ENCODE results near the gene EPB41L5. TPM values are rescaled to one million over a fixed set of nuclear protein-coding genes. Genes with fewer than 3 reads are reported as not detected.
"Not testable (repeated sequence)": the region's sequence is repeated elsewhere in the genome, so short reads cannot be mapped to it uniquely, and the experiment has no call there.

The EPB41L5 gene
- total RNA-seq, 2 experiments from 2014 or later: 5.6 to 14.1 TPM

GRCh38 chr2:120118471-120118870 is 105.6 kb downstream of the EPB41L5 start:
- Histone ChIP-seq H2AFZ (ENCODE audit: low read length) (no peak overlapping the region), H3K9me2 (ENCODE audit: insufficient read depth, low read length) (no peaks in the 10 kb centered on the region), H3K9me3 (ENCODE audit: low read length) (no peaks in the 10 kb centered on the region), H4K20me1 (ENCODE audit: insufficient read depth, low read length) (no peaks in the 10 kb centered on the region), H3K4me3 (ENCODE audit: low read depth, low read length, poor library complexity, severe bottlenecking) (no peak overlapping the region), H3K4me1 (ENCODE audit: insufficient read depth, low read length, poor library complexity, severe bottlenecking) (no peaks in the 10 kb centered on the region), H3K36me3 (ENCODE audit: insufficient read depth, low read length) (no peaks in the 10 kb centered on the region), H3K79me2 (ENCODE audit: insufficient read depth, low read depth, low read length) (no peaks in the 10 kb centered on the region), H3K4me2 (ENCODE audit: low read length) (no peak overlapping the region), H3K27ac (ENCODE audit: low read depth, low read length, poor library complexity, severe bottlenecking) (no peak overlapping the region)
- POLR2A ChIA-PET: interaction anchor here (0.6 kb wide), 1 partner anchor 297 kb away, joined by 3 read pairs; no protein-coding TSS in a partner anchor
- no peak for TF ChIP-seq CTCF (conservative IDR thresholded peaks at IDR 0.05; ENCODE audit: low read length)
- intact Hi-C loops (cut with micrococcal nuclease; ENCODE audit: unreplicated experiment): no loop called here
- no peak for DNase-seq (ENCODE audit: low spot score)
- CTCF ChIA-PET (ENCODE audit: unreplicated experiment): no interaction called here
- BruUV-seq (replicated peaks): no TSS peak

- H3K9me2 ChIP-seq (ENCODE audit: insufficient read depth, low read length); DNase-seq (ENCODE audit: low spot score); H3K4me3 ChIP-seq (ENCODE audit: low read depth, low read length, poor library complexity, severe bottlenecking); H4K20me1 ChIP-seq (ENCODE audit: insufficient read depth, low read length); H3K4me1 ChIP-seq (ENCODE audit: insufficient read depth, low read length, poor library complexity, severe bottlenecking); H3K79me2 ChIP-seq (ENCODE audit: insufficient read depth, low read depth, low read length); H3K27ac ChIP-seq (ENCODE audit: low read depth, low read length, poor library complexity, severe bottlenecking); H2AFZ ChIP-seq (ENCODE audit: low read length); POLR2A ChIA-PET; CTCF ChIA-PET (ENCODE audit: unreplicated experiment); intact Hi-C loops (cut with micrococcal nuclease; ENCODE audit: unreplicated experiment); H3K36me3 ChIP-seq (ENCODE audit: insufficient read depth, low read length); BruUV-seq (replicated peaks); H3K4me2 ChIP-seq (ENCODE audit: low read length); H3K9me3 ChIP-seq (ENCODE audit: low read length): not testable (repeated sequence)
Measured at GRCh38 chr2:120121337-120121736, 108.5 kb downstream of the EPB41L5 start.

GRCh38 chr2:120123090-120123489 is 110.2 kb downstream of the EPB41L5 start:
- Histone ChIP-seq H3K27ac (ENCODE audit: low read depth, low read length, poor library complexity, severe bottlenecking) (no peak overlapping the region), H3K4me2 (ENCODE audit: low read length) (no peak overlapping the region), H2AFZ (ENCODE audit: low read length) (no peak overlapping the region), H3K9me2 (ENCODE audit: insufficient read depth, low read length) (no peaks in the 10 kb centered on the region), H3K9me3 (ENCODE audit: low read length) (no peaks in the 10 kb centered on the region), H3K36me3 (ENCODE audit: insufficient read depth, low read length) (no peaks in the 10 kb centered on the region), H3K4me3 (ENCODE audit: low read depth, low read length, poor library complexity, severe bottlenecking) (no peak overlapping the region), H3K79me2 (ENCODE audit: insufficient read depth, low read depth, low read length) (no peaks in the 10 kb centered on the region), H3K4me1 (ENCODE audit: insufficient read depth, low read length, poor library complexity, severe bottlenecking) (no peaks in the 10 kb centered on the region), H4K20me1 (ENCODE audit: insufficient read depth, low read length) (no peaks in the 10 kb centered on the region)
- intact Hi-C loops (cut with micrococcal nuclease; ENCODE audit: unreplicated experiment): no loop called here
- POLR2A ChIA-PET: interaction anchor here (0.7 kb wide), 1 partner anchor 612 kb away, joined by 8 read pairs; no protein-coding TSS in a partner anchor
- no TSS peak for BruUV-seq (replicated peaks)
- CTCF ChIA-PET (ENCODE audit: unreplicated experiment): no interaction called here
- no peak for DNase-seq (ENCODE audit: low spot score)
- no peak for TF ChIP-seq EZH2phosphoT487 (IDR thresholded peaks at IDR 0.05; ENCODE audit: borderline replicate concordance, low read depth, low read length)
- TF ChIP-seq CTCF (conservative IDR thresholded peaks at IDR 0.05; ENCODE audit: low read length): no peak
